Astrocyte (in vitro differentiated cells and primary cell): ENCODE data around the gene ZNF80.

Source experiments
- EZH2 ChIP-seq: IDR thresholded peaks from 2 replicates; pipeline ENCODE4 v1.6.1; 2012; ENCODE audit warnings: mild to moderate bottlenecking, low read length, inconsistent platforms; ENCODE audit not compliant: insufficient read depth
- TF ChIP-seq, protein P1 (sequence below): IDR thresholded peaks from 2 replicates; pipeline ENCODE4 v1.5.1; 2011; ENCODE audit warnings: low read depth, mild to moderate bottlenecking, inconsistent platforms, low read length, moderate library complexity; ENCODE audit not compliant: insufficient read depth

DNA sequence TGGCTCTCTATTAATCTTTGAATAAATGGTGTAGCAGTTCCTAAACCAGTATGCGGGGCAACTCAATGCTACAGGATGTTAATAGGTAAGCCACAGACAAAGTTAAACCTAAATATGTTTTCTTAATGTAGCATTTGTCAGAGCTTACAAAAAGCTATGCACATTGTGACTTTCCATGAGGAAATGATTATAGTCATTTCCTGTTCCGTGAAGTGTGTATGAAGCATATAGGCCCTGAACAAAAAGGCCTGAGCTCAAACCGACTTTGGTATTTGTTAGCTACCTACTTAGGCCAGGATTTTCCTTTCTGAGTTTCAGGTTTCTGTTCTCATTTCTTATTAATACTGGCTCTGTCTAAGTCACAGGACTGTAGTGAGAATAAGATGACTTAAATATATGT is 14.2 kb downstream of the ZNF80 start:
- TF ChIP-seq, protein P1, sequence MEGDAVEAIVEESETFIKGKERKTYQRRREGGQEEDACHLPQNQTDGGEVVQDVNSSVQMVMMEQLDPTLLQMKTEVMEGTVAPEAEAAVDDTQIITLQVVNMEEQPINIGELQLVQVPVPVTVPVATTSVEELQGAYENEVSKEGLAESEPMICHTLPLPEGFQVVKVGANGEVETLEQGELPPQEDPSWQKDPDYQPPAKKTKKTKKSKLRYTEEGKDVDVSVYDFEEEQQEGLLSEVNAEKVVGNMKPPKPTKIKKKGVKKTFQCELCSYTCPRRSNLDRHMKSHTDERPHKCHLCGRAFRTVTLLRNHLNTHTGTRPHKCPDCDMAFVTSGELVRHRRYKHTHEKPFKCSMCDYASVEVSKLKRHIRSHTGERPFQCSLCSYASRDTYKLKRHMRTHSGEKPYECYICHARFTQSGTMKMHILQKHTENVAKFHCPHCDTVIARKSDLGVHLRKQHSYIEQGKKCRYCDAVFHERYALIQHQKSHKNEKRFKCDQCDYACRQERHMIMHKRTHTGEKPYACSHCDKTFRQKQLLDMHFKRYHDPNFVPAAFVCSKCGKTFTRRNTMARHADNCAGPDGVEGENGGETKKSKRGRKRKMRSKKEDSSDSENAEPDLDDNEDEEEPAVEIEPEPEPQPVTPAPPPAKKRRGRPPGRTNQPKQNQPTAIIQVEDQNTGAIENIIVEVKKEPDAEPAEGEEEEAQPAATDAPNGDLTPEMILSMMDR: no peak
- TF ChIP-seq EZH2: no peak
